H1 (cell line): ENCODE data around the gene SLC35E1. TPM values are rescaled to one million over a fixed set of nuclear protein-coding genes. Genes with fewer than 3 reads are reported as not detected.

ENCODE experiments used
- CTCF ChIA-PET: fragments of 300-600 bp; sonication (Branson Sonifier 250); formaldehyde crosslinking; loops from one replicate; lab custom pipeline; 2021; ENCODE audit not compliant: partially characterized antibody; lab: Charles Lee
- POLR2A ChIA-PET: fragments of 300-600 bp; sonication (Branson Sonifier 250); formaldehyde crosslinking; loops from one replicate; lab custom pipeline; 2021; ENCODE audit warnings: inconsistent platforms; ENCODE audit not compliant: partially characterized antibody; lab: Charles Lee
- DNase-seq, 2 experiments: peaks; one replicate each; pipeline versions ENCODE4 v3.0.0 to v3.0.0-alpha.2; 2010 to 2022; ENCODE audit warnings: low spot score in 2 of 2, low read depth in 1 of 2, mixed read lengths in 1 of 2
- FAIRE-seq: peaks from 2 replicates; lab custom pipeline; 2011; peaks lifted over from hg19 to GRCh38; lab: Jason Lieb, UNC
- H2AFZ ChIP-seq: 2 replicates; pipeline ENCODE4 v1.8.1; 2012; ENCODE audit warnings: low read length, inconsistent platforms
- H2AK5ac ChIP-seq: 2 replicates; pipeline ENCODE4 v1.6.1; 2013; ENCODE audit warnings: low read depth, low read length
- H2BK120ac ChIP-seq: replicated peaks from 2 replicates; pipeline ENCODE3; 2013; ENCODE audit warnings: low read depth, low read length, inconsistent platforms
- H2BK12ac ChIP-seq: 2 replicates; pipeline ENCODE4 v1.6.1; 2013; ENCODE audit warnings: low read depth, low read length
- H2BK15ac ChIP-seq: 2 replicates; pipeline ENCODE4 v1.6.1; 2013; ENCODE audit warnings: low read length
- H2BK20ac ChIP-seq: 2 replicates; pipeline ENCODE4 v1.6.1; 2013; ENCODE audit warnings: low read length
- H2BK5ac ChIP-seq: 2 replicates; pipeline ENCODE4 v1.6.1; 2013; ENCODE audit warnings: low read depth, low read length
- H3K14ac ChIP-seq: 2 replicates; pipeline ENCODE4 v1.6.1; 2013; ENCODE audit warnings: inconsistent platforms; ENCODE audit not compliant: insufficient read length
- H3K18ac ChIP-seq: 2 replicates; pipeline ENCODE4 v1.6.1; 2013; ENCODE audit warnings: low read length; ENCODE audit errors: extremely low read depth
- H3K23ac ChIP-seq: 2 replicates; pipeline ENCODE4 v1.6.1; 2013; ENCODE audit warnings: inconsistent platforms; ENCODE audit not compliant: insufficient read length
- H3K23me2 ChIP-seq: 2 replicates; pipeline ENCODE4 v1.6.1; 2013; ENCODE audit warnings: low read depth, low read length
- H3K27ac ChIP-seq: 2 replicates; pipeline ENCODE4 v1.6.1; 2011; ENCODE audit warnings: low read depth, low read length, inconsistent platforms
- H3K27me3 ChIP-seq, 4 experiments: replicated peaks in 1 of 4; 1 replicate in 1 of 4; 2 replicates in 3 of 4; pipeline versions ENCODE4 v1.6.1 to v1.8.1; 2011 to 2013; ENCODE audit warnings: low read length in 3 of 4, mild to moderate bottlenecking in 3 of 4, inconsistent platforms in 2 of 4, mixed read lengths in 2 of 4, moderate library complexity in 1 of 4; ENCODE audit not compliant: control insufficient read depth in 3 of 4, insufficient read depth in 3 of 4; ENCODE audit errors: extremely low read depth in 1 of 4
- H3K36me3 ChIP-seq, 4 experiments: 2 replicates each; pipeline versions ENCODE4 v1.6.1 to v1.8.1; 2011 to 2013; ENCODE audit warnings: mild to moderate bottlenecking in 4 of 4, low read length in 3 of 4, moderate library complexity in 2 of 4, control low read depth in 1 of 4, inconsistent platforms in 1 of 4; ENCODE audit not compliant: insufficient read depth in 4 of 4, control insufficient read depth in 2 of 4
- H3K4ac ChIP-seq: replicated peaks from 2 replicates; pipeline ENCODE3; 2013; ENCODE audit warnings: low read length, low read depth, mixed read lengths, inconsistent platforms; ENCODE audit not compliant: insufficient read length
- H3K4me1 ChIP-seq, 4 experiments: replicated peaks in 1 of 4; 1 replicate in 1 of 4; 2 replicates in 3 of 4; pipeline versions ENCODE4 v1.6.1 to v1.8.1; 2011 to 2013; ENCODE audit warnings: low read length in 3 of 4, inconsistent platforms in 2 of 4, mixed read lengths in 1 of 4; ENCODE audit not compliant: insufficient read depth in 4 of 4, control insufficient read depth in 3 of 4
- H3K4me2 ChIP-seq, 2 experiments: 2 replicates each; pipeline versions ENCODE4 v1.6.1 to v1.8.1; 2011 to 2013; ENCODE audit warnings: low read depth in 2 of 2, low read length in 2 of 2, control low read depth in 1 of 2, inconsistent platforms in 1 of 2, mild to moderate bottlenecking in 1 of 2; ENCODE audit not compliant: insufficient read depth in 1 of 2
- H3K4me3 ChIP-seq, 4 experiments: fragments of 200-600, 300-600 bp in 1 of 4; sonication (generic), shearing (Covaris generic), sonication (Bioruptor Twin) in 1 of 4; 2 replicates each; pipeline versions ENCODE4 v1.5.1 to v1.8.1; 2011 to 2016; ENCODE audit warnings: low read length in 4 of 4, low read depth in 3 of 4, control low read depth in 2 of 4, inconsistent platforms in 2 of 4, mild to moderate bottlenecking in 2 of 4, mixed read lengths in 1 of 4, moderate library complexity in 1 of 4; ENCODE audit not compliant: insufficient read depth in 2 of 4; ENCODE audit errors: extremely low read depth in 1 of 4
- H3K56ac ChIP-seq: replicated peaks from 2 replicates; pipeline ENCODE3; 2013; ENCODE audit warnings: low read depth, mild to moderate bottlenecking, mixed read lengths, low read length, inconsistent platforms; ENCODE audit not compliant: insufficient read length
- H3K79me1 ChIP-seq: 2 replicates; pipeline ENCODE4 v1.6.1; 2013; ENCODE audit warnings: low read depth, low read length, control low read depth
- H3K79me2 ChIP-seq, 2 experiments: 2 replicates each; pipeline versions ENCODE4 v1.6.1 to v1.8.1; 2012 to 2013; ENCODE audit warnings: low read length in 2 of 2, mild to moderate bottlenecking in 2 of 2, inconsistent platforms in 1 of 2; ENCODE audit not compliant: insufficient read depth in 2 of 2, control insufficient read depth in 1 of 2
- H3K9ac ChIP-seq, 4 experiments: replicated peaks in 1 of 4; 1 replicate in 1 of 4; 2 replicates in 3 of 4; pipeline versions ENCODE4 v1.6.1 to v1.8.1; 2011 to 2013; ENCODE audit warnings: low read depth in 3 of 4, low read length in 3 of 4, control low read depth in 2 of 4, mild to moderate bottlenecking in 2 of 4, moderate library complexity in 2 of 4, inconsistent platforms in 1 of 4; ENCODE audit errors: extremely low read depth in 1 of 4
- H3K9me3 ChIP-seq, 2 experiments: 2 replicates each; pipeline versions ENCODE4 v1.6.1 to v1.8.1; 2012 to 2013; ENCODE audit warnings: mild to moderate bottlenecking in 2 of 2, moderate library complexity in 2 of 2, control low read depth in 1 of 2, inconsistent platforms in 1 of 2, low read depth in 1 of 2, low read length in 1 of 2, mixed read lengths in 1 of 2; ENCODE audit not compliant: insufficient read depth in 2 of 2
- H4K20me1 ChIP-seq, 2 experiments: replicated peaks in 1 of 2; 2 replicates each; pipeline versions ENCODE3 to v1.8.1; 2011 to 2013; ENCODE audit warnings: inconsistent platforms in 2 of 2, low read length in 2 of 2, mild to moderate bottlenecking in 1 of 2; ENCODE audit not compliant: insufficient read depth in 2 of 2, control insufficient read depth in 1 of 2
- H4K5ac ChIP-seq: 2 replicates; pipeline ENCODE4 v1.6.1; 2013; ENCODE audit warnings: low read length, low read depth, mixed read lengths, inconsistent platforms; ENCODE audit not compliant: insufficient read length
- H4K8ac ChIP-seq: 2 replicates; pipeline ENCODE4 v1.8.0; 2013; ENCODE audit warnings: mild to moderate bottlenecking, moderate library complexity, low read length, inconsistent platforms; ENCODE audit not compliant: insufficient read depth; ENCODE audit errors: extremely low read depth
- H4K91ac ChIP-seq: replicated peaks from 2 replicates; pipeline ENCODE3; 2013; ENCODE audit warnings: low read length, mixed read lengths, inconsistent platforms; ENCODE audit not compliant: insufficient read length
- CHD1 ChIP-seq: IDR thresholded peaks from 2 replicates; pipeline ENCODE4 v1.6.1; 2012; ENCODE audit warnings: low read depth, low read length, improper control_type of control experiment
- EP300 ChIP-seq, 2 experiments: IDR thresholded peaks; 1 replicate in 1 of 2; 2 replicates in 1 of 2; pipeline ENCODE4 v1.6.1; 2011 to 2012; ENCODE audit warnings: low read depth in 2 of 2, low read length in 2 of 2, mild to moderate bottlenecking in 2 of 2, borderline replicate concordance in 1 of 2, inconsistent platforms in 1 of 2, moderate library complexity in 1 of 2
- HDAC6 ChIP-seq: IDR thresholded peaks from one replicate; pipeline ENCODE4 v1.7.1; 2012; ENCODE audit warnings: low read depth, mild to moderate bottlenecking, inconsistent platforms, low read length, moderate library complexity
- PHF8 ChIP-seq: fragments of 200-600 bp; sonication (generic); conservative IDR thresholded peaks from 2 replicates; pipeline ENCODE4 v1.7.1; 2012; ENCODE audit warnings: low read depth, mild to moderate bottlenecking, inconsistent platforms, low read length, moderate library complexity
- SP2 ChIP-seq: IDR thresholded peaks from 2 replicates; pipeline ENCODE4 v1.6.1; 2012; ENCODE audit warnings: mild to moderate bottlenecking, low read length, inconsistent platforms
- ZNF274 ChIP-seq: IDR thresholded peaks from 2 replicates; pipeline ENCODE4 v1.7.0; 2012; ENCODE audit warnings: low read length, borderline replicate concordance; ENCODE audit errors: extremely low read depth
- WGBS, 2 experiments: shearing (Covaris generic) in 1 of 2; methylation state at CpG; one replicate each; pipeline versions ENCODE4 v1.1.6 to v1.1.7; 2013 to 2015; ENCODE audit warnings: low lambda C conversion rate in 2 of 2, mixed read lengths in 2 of 2, inconsistent platforms in 1 of 2, low coverage in 1 of 2, missing lambda C conversion rate in 1 of 2; ENCODE audit not compliant: insufficient replicate concordance in 2 of 2, insufficient coverage in 1 of 2, insufficient read length in 1 of 2; ENCODE audit errors: extremely low coverage in 1 of 2, missing lambda C conversion rate in 1 of 2; 5-methylcytosine and 5-hydroxymethylcytosine counted together
- polyA plus RNA-seq, 7 experiments: library from polyadenylated mRNA; depleted of rRNA in 3 of 7; stranded (reverse) in 5 of 7; unstranded in 2 of 7; fragments of >200 nt in 5 of 7; fragments of 200-250 nt in 2 of 7; gene quantifications; 1 replicate in 5 of 7; 2 replicates in 1 of 7; 4 replicates in 1 of 7; pipeline versions ENCODE4 v1.2.1 to v1.2.3, GENCODE V29; 2011 to 2013; ENCODE audit warnings: missing spikeins in 2 of 7, mixed read lengths in 2 of 7
- total RNA-seq: library from RNA; stranded (reverse); fragmentation: NEBNext Ultra II Directional; extraction: Animal tissue kit (Norgen Biotek cat#: 25700); gene quantifications from 2 replicates; pipeline ENCODE4 v1.2.1, GENCODE V29; 2021

SLC35E1 gene
- total and polyA plus RNA-seq, 2 of the 8 experiments (the other 6 are each of a cell fraction or from before 2014, with no cell fraction given) = 26.0 to 31.9 TPM

GRCh38 chr19:16532440-16533234 lies 39.6 kb downstream of the SLC35E1 start:
- peaks cover under 1 to 18% of the 10 kb centered on the region in 2 experiments for H3K79me2 ChIP-seq
- no peak overlapping the region for H3K56ac ChIP-seq
- no peak overlapping the region for H3K4me2 ChIP-seq
- FAIRE-seq = no peak
- no peak overlapping the region for H2AK5ac ChIP-seq
- peaks cover 12% of the 10 kb centered on the region for H3K79me1 ChIP-seq
- no peak overlapping the region for H2BK120ac ChIP-seq
- no peak overlapping the region for H3K27ac ChIP-seq
- H2BK20ac ChIP-seq = no peak overlapping the region
- CTCF ChIA-PET = interaction anchor here (0.8 to 3.0 kb wide), 3 partner anchors 52 to 91 kb away, joined by 3 to 10 read pairs (median 9); no protein-coding TSS in a partner anchor
- H3K4me3 ChIP-seq = no peak overlapping the region
- no peak for TF ChIP-seq PHF8
- TF ChIP-seq EP300 (IDR thresholded peaks at IDR 0.05; ENCODE audit: borderline replicate concordance in 1 of 2, low read depth in 2 of 2, low read length in 2 of 2) = no peak
- no peak for TF ChIP-seq SP2
- TF ChIP-seq CHD1 = no peak
- TF ChIP-seq HDAC6 = no peak
- TF ChIP-seq ZNF274 = no peak
- TF ChIP-seq, all 59 proteins: peak for 0
- Histone ChIP-seq H3K14ac (no peak overlapping the region), H2AFZ (no peak overlapping the region), H3K18ac (no peak overlapping the region), H3K36me3 (peaks cover 36 to 75% (median 72%) of the 10 kb centered on the region in 4 experiments), H4K8ac (no peak overlapping the region; the same call in 1 of the 2 replicates), H3K27me3 (no peaks in the 10 kb centered on the region), H3K4ac (no peak overlapping the region), H4K20me1 (peaks cover 14 to 44% of the 10 kb centered on the region in 2 experiments), H3K23me2 (no peaks in the 10 kb centered on the region), H3K23ac (no peak overlapping the region), H4K5ac (no peak overlapping the region), H3K9ac (no peak overlapping the region), H4K91ac (no peak overlapping the region), H2BK5ac (no peak overlapping the region; the same call in 1 of the 2 replicates), H2BK12ac (no peak overlapping the region), H3K9me3 (no peaks in the 10 kb centered on the region), H3K4me1 (no peaks in the 10 kb centered on the region), H2BK15ac (no peak overlapping the region)
- WGBS, 2 experiments = 94% methylated on average over 42 of the region's 47 CpGs; no CpG with 5 or more reads in 1 of the 2 experiments
- DNase-seq = no peak
- POLR2A ChIA-PET = interaction anchor here (0.8 to 6.2 kb wide), 5 partner anchors 9 to 203 kb away, joined by 3 to 34 read pairs (median 4); partner anchors contain the start of gene CHERP
